B cell (primary cell): ENCODE results near the gene PYHIN1. TPM values are rescaled to one million over a fixed set of nuclear protein-coding genes. Genes with fewer than 3 reads are reported as not detected.

ENCODE experiments used
- ATAC-seq: fragments of 200-7000 bp; cut with Tn5 transposase; one replicate; pipeline ENCODE4 v1.10.0; 2021; ENCODE audit warnings: low read depth, mild to moderate bottlenecking, moderate number of reproducible peaks, moderate library complexity
- CTCF ChIA-PET: fragments of 350-600 bp; sonication (Branson Sonifier 250); formaldehyde crosslinking; loops from one replicate; lab custom pipeline; 2021; ENCODE audit warnings: antibody characterized with exemption, inconsistent platforms; lab: Charles Lee
- POLR2A ChIA-PET: fragments of 350-600 bp; sonication (Branson Sonifier 250); formaldehyde crosslinking; loops from one replicate; lab custom pipeline; 2021; ENCODE audit warnings: antibody characterized with exemption; lab: Charles Lee
- DNase-seq: peaks from one replicate; pipeline ENCODE4 v3.0.0; 2013
- H2AFZ ChIP-seq: 2 replicates; pipeline ENCODE4 v1.6.1; 2012; ENCODE audit warnings: mild to moderate bottlenecking, low read depth, low read length; ENCODE audit not compliant: insufficient read depth, poor library complexity, severe bottlenecking
- H3K27ac ChIP-seq, 2 donors: 1 replicate in 1 of 2; 2 replicates in 1 of 2; pipeline ENCODE4 v1.5.1; 2012 to 2013; ENCODE audit warnings: low read length in 2 of 2, mild to moderate bottlenecking in 2 of 2, moderate library complexity in 1 of 2
- H3K27me3 ChIP-seq, 4 experiments: fragments of 200-600 bp in 1 of 4; sonication (generic) in 1 of 4; replicated peaks in 1 of 4; 1 replicate in 2 of 4; 2 replicates in 2 of 4; pipeline versions ENCODE4 v1.6.1 to v1.7.0; 2013 to 2016; ENCODE audit warnings: low read length in 3 of 4, mild to moderate bottlenecking in 2 of 4, mixed read lengths in 1 of 4, moderate library complexity in 1 of 4; ENCODE audit not compliant: insufficient read depth in 4 of 4, control insufficient read depth in 3 of 4; ENCODE audit errors: control extremely low read depth in 1 of 4
- H3K36me3 ChIP-seq, 2 experiments: replicated peaks in 1 of 2; 1 replicate in 1 of 2; 2 replicates in 1 of 2; pipeline versions ENCODE4 v1.6.1 to v1.7.1; 2013; ENCODE audit warnings: low read length in 1 of 2; ENCODE audit not compliant: insufficient read depth in 2 of 2, control insufficient read depth in 1 of 2; ENCODE audit errors: control extremely low read depth in 1 of 2, extremely low read depth in 1 of 2
- H3K4me1 ChIP-seq, 2 donors: fragments of 200-600 bp in 1 of 2; sonication (generic) in 1 of 2; 1 replicate in 1 of 2; 2 replicates in 1 of 2; pipeline versions ENCODE4 v1.5.1 to v1.6.1; 2013 to 2017; ENCODE audit warnings: low read length in 2 of 2; ENCODE audit not compliant: control insufficient read depth in 2 of 2, insufficient read depth in 2 of 2
- H3K4me2 ChIP-seq: replicated peaks from 2 replicates; pipeline ENCODE3; 2012; ENCODE audit warnings: mild to moderate bottlenecking, low read depth, low read length; ENCODE audit not compliant: poor library complexity, severe bottlenecking
- H3K4me3 ChIP-seq, 5 experiments: fragments of 200-600 bp in 1 of 5; sonication (generic) in 1 of 5; 1 replicate in 3 of 5; 2 replicates in 2 of 5; pipeline versions ENCODE4 v1.5.1 to v1.7.0; 2011 to 2016; ENCODE audit warnings: low read length in 4 of 5, mild to moderate bottlenecking in 4 of 5, low read depth in 2 of 5, control low read depth in 1 of 5, moderate library complexity in 1 of 5; ENCODE audit not compliant: insufficient read depth in 1 of 5; ENCODE audit errors: control extremely low read depth in 1 of 5, extremely low read depth in 1 of 5
- H3K79me2 ChIP-seq: fragments of 200-600 bp; sonication (generic); one replicate; pipeline ENCODE4 v1.6.0; 2016; ENCODE audit warnings: low read length; ENCODE audit not compliant: control insufficient read depth, insufficient read depth
- H3K9ac ChIP-seq: fragments of 200-600 bp; sonication (generic); 2 replicates; pipeline ENCODE4 v1.6.1; 2017; ENCODE audit warnings: mild to moderate bottlenecking, low read length, moderate library complexity
- H3K9me3 ChIP-seq, 3 donors: one replicate each; pipeline versions ENCODE4 v1.6.1 to v1.7.1; 2013; ENCODE audit warnings: low read length in 2 of 3; ENCODE audit not compliant: control insufficient read depth in 2 of 3, insufficient read depth in 1 of 3; ENCODE audit errors: control extremely low read depth in 1 of 3
- H4K20me1 ChIP-seq: 2 replicates; pipeline ENCODE4 v1.6.0; 2012; ENCODE audit warnings: mild to moderate bottlenecking, low read length; ENCODE audit not compliant: insufficient read depth, control insufficient read depth, poor library complexity, severe bottlenecking
- H3K27ac Mint-ChIP-seq: one replicate; pipeline ENCODE4 v1.8.0; 2021; ENCODE audit warnings: mixed read lengths
- H3K27me3 Mint-ChIP-seq: one replicate; pipeline ENCODE4 v1.8.0; 2021; ENCODE audit warnings: mixed read lengths
- H3K4me1 Mint-ChIP-seq: one replicate; pipeline ENCODE4 v1.8.0; 2021; ENCODE audit warnings: mixed read lengths
- H3K4me3 Mint-ChIP-seq: one replicate; pipeline ENCODE4 v1.8.0; 2021; ENCODE audit warnings: mixed read lengths
- H3K9me3 Mint-ChIP-seq: one replicate; pipeline ENCODE4 v1.8.0; 2022; ENCODE audit warnings: mixed read lengths; ENCODE audit not compliant: insufficient read depth
- EZH2 ChIP-seq: IDR thresholded peaks from 2 replicates; pipeline ENCODE4 v1.6.1; 2012; ENCODE audit warnings: borderline replicate concordance, low read depth, mild to moderate bottlenecking, moderate library complexity, low read length; ENCODE audit not compliant: insufficient read depth, poor library complexity, severe bottlenecking
- WGBS: methylation state at CpG from one replicate; pipeline ENCODE4 v1.1.5; 2013; ENCODE audit warnings: missing lambda C conversion rate; ENCODE audit not compliant: insufficient coverage; 5-methylcytosine and 5-hydroxymethylcytosine counted together
- intact Hi-C: fragments of 100-400 bp; cut with micrococcal nuclease; formaldehyde crosslinking; loops from one replicate; pipeline ENCODE4 v1.10.0; 2022
- polyA plus RNA-seq: library from polyadenylated mRNA; depleted of rRNA; stranded (reverse); fragments of >200 nt; gene quantifications from 2 replicates; pipeline ENCODE4 v1.2.3, GENCODE V29; 2012
- total RNA-seq, 2 donors: library from RNA; stranded (reverse); fragments of 120-200 nt in 1 of 2; gene quantifications; 1 replicate in 1 of 2; 2 replicates in 1 of 2; pipeline versions ENCODE4 v1.2.3 to v1.2.4, GENCODE V29; 2013 to 2022
- TF ChIP-seq, protein P1 (sequence below): fragments of 200-600 bp; IDR thresholded peaks from one replicate; pipeline ENCODE4 v1.8.0; 2022; ENCODE audit warnings: antibody characterized with exemption, mild to moderate bottlenecking

Gene PYHIN1
- total and polyA plus RNA-seq, 2 donors (not counting 1 experiment from before 2014, with no cell fraction given): 8.6 to 13.9 TPM

DNA sequence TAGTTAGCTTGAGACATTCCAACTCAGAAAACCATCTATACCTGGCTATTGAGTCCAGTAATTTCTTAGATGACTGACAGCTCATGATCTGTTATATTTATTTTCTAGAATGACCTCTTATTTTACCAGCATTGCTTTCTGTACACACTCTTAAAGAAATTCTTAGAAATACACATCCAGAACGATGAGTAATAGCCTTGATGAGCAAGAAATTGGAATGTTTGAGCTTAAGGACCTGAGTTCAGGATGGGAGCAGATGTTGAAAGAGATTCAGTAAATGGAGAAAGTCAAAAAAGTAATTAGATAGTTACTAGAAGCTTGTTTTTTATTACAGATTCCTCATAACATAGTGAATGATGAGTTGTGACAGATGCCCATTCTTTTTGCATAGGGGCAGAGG lies 11.7 kb downstream of the PYHIN1 start:
- POLR2A ChIA-PET: interaction anchor here (1.1 kb wide), 1 partner anchor 8 kb away, joined by 3 read pairs; no protein-coding TSS in a partner anchor
- no CpG with 5 or more reads among the region's 1 CpG for WGBS
- DNase-seq: no peak
- Histone ChIP-seq H3K4me2 (no peak overlapping the region), H2AFZ (no peak overlapping the region), H3K27me3 (no peaks in the 10 kb centered on the region), H3K27ac (no peak overlapping the region), H4K20me1 (no peaks in the 10 kb centered on the region), H3K79me2 (no peaks in the 10 kb centered on the region), H3K4me3 (no peak overlapping the region), H3K36me3 (peaks cover 2 to 3% of the 10 kb centered on the region in 2 experiments), H3K9me3 (no peaks in the 10 kb centered on the region), H3K9ac (no peak overlapping the region), H3K4me1 (no peaks in the 10 kb centered on the region)
- intact Hi-C loops: no loop called here
- H3K27ac Mint-ChIP-seq: no peak overlapping the region
- ATAC-seq: no peak
- H3K9me3 Mint-ChIP-seq: no peaks in the 10 kb centered on the region
- CTCF ChIA-PET: interaction anchor here (1.0 kb wide), 1 partner anchor 9 kb away, joined by 3 read pairs; no protein-coding TSS in a partner anchor
- peaks cover 3% of the 10 kb centered on the region for H3K27me3 Mint-ChIP-seq
- H3K4me3 Mint-ChIP-seq: no peak overlapping the region
- no peaks in the 10 kb centered on the region for H3K4me1 Mint-ChIP-seq
- TF ChIP-seq EZH2: no peak
- TF ChIP-seq, protein P1, sequence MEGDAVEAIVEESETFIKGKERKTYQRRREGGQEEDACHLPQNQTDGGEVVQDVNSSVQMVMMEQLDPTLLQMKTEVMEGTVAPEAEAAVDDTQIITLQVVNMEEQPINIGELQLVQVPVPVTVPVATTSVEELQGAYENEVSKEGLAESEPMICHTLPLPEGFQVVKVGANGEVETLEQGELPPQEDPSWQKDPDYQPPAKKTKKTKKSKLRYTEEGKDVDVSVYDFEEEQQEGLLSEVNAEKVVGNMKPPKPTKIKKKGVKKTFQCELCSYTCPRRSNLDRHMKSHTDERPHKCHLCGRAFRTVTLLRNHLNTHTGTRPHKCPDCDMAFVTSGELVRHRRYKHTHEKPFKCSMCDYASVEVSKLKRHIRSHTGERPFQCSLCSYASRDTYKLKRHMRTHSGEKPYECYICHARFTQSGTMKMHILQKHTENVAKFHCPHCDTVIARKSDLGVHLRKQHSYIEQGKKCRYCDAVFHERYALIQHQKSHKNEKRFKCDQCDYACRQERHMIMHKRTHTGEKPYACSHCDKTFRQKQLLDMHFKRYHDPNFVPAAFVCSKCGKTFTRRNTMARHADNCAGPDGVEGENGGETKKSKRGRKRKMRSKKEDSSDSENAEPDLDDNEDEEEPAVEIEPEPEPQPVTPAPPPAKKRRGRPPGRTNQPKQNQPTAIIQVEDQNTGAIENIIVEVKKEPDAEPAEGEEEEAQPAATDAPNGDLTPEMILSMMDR: no peak

DNA sequence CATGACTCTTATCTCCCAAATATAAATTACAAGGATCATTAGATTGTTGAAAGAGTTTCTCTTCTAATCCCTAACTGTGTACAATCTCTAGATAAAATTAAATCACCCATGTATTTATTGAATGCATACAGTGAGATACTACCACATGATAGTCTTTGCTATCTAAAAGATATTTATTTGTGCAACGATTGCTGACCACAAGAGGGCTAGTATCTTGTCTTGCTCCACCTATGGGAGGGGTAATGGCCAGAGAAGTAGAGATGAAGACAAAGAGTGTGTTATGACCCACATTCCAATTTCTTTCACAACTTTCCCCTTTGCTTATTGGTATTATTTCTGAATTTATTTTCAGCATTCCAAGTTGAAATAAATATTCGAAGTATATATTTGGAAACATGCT lies 13.7 kb downstream of the PYHIN1 start:
- Histone ChIP-seq H3K4me1 (peaks cover 0 to under 1% of the 10 kb centered on the region in 2 donors), H3K4me3 (no peak overlapping the region), H3K9me3 (no peaks in the 10 kb centered on the region), H3K36me3 (peaks cover 0 to 3% of the 10 kb centered on the region in 2 experiments), H3K27ac (no peak overlapping the region), H3K27me3 (no peaks in the 10 kb centered on the region), H4K20me1 (no peaks in the 10 kb centered on the region), H2AFZ (no peak overlapping the region), H3K4me2 (no peak overlapping the region), H3K79me2 (no peaks in the 10 kb centered on the region), H3K9ac (no peak overlapping the region)
- no peak overlapping the region for H3K27ac Mint-ChIP-seq
- CTCF ChIA-PET: no interaction called here
- WGBS: no CpG with 5 or more reads among the region's 2 CpGs
- intact Hi-C loops: no loop called here
- H3K27me3 Mint-ChIP-seq: peaks cover 3% of the 10 kb centered on the region
- TF ChIP-seq, protein P1: no peak
- TF ChIP-seq EZH2: no peak
- H3K4me1 Mint-ChIP-seq: no peaks in the 10 kb centered on the region
- POLR2A ChIA-PET: no interaction called here
- no peak for ATAC-seq
- H3K4me3 Mint-ChIP-seq: no peak overlapping the region
- no peaks in the 10 kb centered on the region for H3K9me3 Mint-ChIP-seq
- no peak for DNase-seq
